Activated naive CD8-positive, alpha-beta T cell treated with anti-CD3 and anti-CD28 coated beads for 36 hours (primary cell): ENCODE measurements around the gene KIRREL3. TPM values are rescaled to one million over a fixed set of nuclear protein-coding genes. Genes with fewer than 3 reads are reported as not detected.
"Not testable (repeated sequence)": the region's sequence is repeated elsewhere in the genome, so short reads cannot be mapped to it uniquely, and the experiment has no call there.

Source experiments
- DNase-seq: peaks from one replicate; pipeline ENCODE4 v3.0.0; 2021
- H3K27ac Mint-ChIP-seq: one replicate; pipeline ENCODE4 v1.8.0; 2022; ENCODE audit warnings: mild to moderate bottlenecking, moderate library complexity, mixed read lengths
- H3K27me3 Mint-ChIP-seq: one replicate; pipeline ENCODE4 v1.8.0; 2022; ENCODE audit warnings: mild to moderate bottlenecking, mixed read lengths
- H3K36me3 Mint-ChIP-seq: one replicate; pipeline ENCODE4 v1.8.0; 2021; ENCODE audit warnings: mild to moderate bottlenecking, mixed read lengths
- H3K4me1 Mint-ChIP-seq: one replicate; pipeline ENCODE4 v1.8.0; 2021; ENCODE audit warnings: mixed read lengths
- H3K4me3 Mint-ChIP-seq: one replicate; pipeline ENCODE4 v1.8.0; 2022; ENCODE audit warnings: mild to moderate bottlenecking, moderate library complexity, mixed read lengths
- H3K9me3 Mint-ChIP-seq: one replicate; pipeline ENCODE4 v1.8.0; 2022; ENCODE audit warnings: mixed read lengths
- total RNA-seq, 2 experiments: library from RNA; stranded (reverse); gene quantifications; one replicate each; pipeline ENCODE4 v1.2.3, GENCODE V29; 2021

Gene KIRREL3
- total RNA-seq, 2 experiments from 2014 or later: not detected

DNA sequence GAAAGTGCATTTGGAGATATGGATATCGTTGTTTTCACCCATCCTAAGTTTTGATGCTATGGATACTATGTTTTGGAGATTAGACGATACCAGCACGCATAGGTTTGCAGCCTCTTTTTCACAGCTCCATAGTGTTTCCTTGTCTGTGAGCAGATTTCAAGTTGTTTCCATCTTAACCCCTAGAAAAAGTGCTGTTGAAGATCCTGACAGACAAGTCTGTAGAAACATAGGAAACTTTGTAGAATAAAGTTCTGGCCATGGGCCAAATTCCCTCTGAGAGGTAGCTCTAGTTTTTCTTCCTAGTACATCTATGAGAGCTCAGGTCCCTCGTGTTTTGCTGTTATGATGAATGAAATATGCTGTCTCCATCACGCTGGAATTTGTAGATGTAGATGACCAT is 612.7 kb downstream of the KIRREL3 start:
- DNase-seq: no peak
- H3K4me3 Mint-ChIP-seq: no peak overlapping the region
- H3K27me3 Mint-ChIP-seq: no peaks in the 10 kb centered on the region
- H3K27ac Mint-ChIP-seq: no peak overlapping the region
- no peaks in the 10 kb centered on the region for H3K36me3 Mint-ChIP-seq
- no peaks in the 10 kb centered on the region for H3K9me3 Mint-ChIP-seq
- peaks cover 4% of the 10 kb centered on the region for H3K4me1 Mint-ChIP-seq

GRCh38 chr11:126386729-126387071 is 613.9 kb downstream of the KIRREL3 start:
- not testable (repeated sequence) for DNase-seq, H3K4me3 Mint-ChIP-seq, H3K27me3 Mint-ChIP-seq, H3K4me1 Mint-ChIP-seq, H3K27ac Mint-ChIP-seq, H3K9me3 Mint-ChIP-seq, H3K36me3 Mint-ChIP-seq

DNA sequence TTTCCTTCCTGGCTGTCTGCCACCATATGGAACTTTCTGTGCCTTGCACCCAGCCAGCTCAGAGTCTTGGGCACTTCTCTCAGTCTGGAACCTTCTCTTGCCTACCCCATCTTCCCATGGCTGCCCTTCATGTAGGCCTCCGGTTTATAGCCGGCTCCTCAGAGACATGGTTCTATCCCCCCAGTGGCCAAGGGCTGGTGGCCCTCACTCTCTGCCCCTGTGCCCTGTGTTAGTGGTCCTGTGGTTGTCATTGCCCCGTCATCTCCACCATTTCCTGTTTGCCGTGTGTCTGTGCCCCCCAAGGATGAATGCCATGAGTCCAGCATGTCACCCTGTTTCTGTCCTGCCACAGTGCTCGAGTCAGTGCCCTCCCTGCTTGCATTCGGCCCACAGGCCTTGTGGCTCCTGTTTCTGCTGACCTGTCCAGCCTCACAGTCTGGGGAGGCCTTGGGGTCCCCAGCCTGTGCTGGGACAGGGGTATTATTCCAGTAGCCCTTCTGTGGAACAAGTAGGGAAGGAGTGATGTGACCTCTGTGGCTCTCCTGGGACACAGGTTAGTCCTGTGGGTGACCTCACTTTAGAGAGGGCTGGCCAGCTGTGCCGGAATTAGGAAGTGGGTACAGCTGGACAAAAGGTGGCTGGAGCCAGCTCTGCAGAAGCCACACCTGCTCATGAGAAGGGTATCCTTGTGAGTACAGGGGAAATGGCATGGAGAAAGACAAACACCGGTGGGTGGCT is 614.4 kb downstream of the KIRREL3 start:
- Mint-ChIP-seq H3K9me3 (no peaks in the 10 kb centered on the region), H3K4me1 (peaks cover 2% of the 10 kb centered on the region), H3K36me3 (no peaks in the 10 kb centered on the region), H3K27me3 (no peaks in the 10 kb centered on the region), H3K27ac (no peak overlapping the region), H3K4me3 (no peak overlapping the region)
- DNase-seq: no peak

DNA sequence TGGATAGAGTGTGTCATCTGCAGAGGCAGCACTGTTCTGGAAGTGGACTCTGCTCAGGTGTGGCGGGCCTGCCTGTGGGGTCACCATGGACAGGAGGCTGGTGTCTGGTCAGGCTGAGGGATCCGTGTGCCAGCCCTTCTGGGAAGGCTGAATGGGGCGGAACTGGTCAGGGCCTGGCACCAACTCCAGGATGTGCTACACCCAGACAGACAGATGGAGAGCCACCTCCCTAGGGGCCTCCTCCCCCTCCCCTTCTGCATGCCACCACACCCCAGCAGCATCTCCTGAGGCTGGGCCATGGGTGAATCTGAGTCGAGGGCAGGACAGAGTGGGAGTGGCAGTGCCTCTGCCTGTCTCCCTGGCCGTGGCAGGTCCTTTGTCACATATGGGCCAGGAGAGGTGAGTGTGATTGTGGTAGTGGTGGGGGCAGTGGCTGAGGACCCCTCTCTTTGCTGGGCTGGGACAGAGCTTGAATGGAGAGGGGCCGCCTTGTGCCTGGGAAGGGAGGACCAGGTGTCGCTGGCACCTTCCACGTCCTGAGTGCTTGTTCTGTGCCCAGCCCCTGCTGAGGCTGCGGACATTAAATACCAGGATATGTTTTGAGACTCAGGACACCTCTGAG is 616.0 kb downstream of the KIRREL3 start:
- Mint-ChIP-seq H3K9me3 (no peaks in the 10 kb centered on the region), H3K4me1 (peaks cover 2% of the 10 kb centered on the region)

DNA sequence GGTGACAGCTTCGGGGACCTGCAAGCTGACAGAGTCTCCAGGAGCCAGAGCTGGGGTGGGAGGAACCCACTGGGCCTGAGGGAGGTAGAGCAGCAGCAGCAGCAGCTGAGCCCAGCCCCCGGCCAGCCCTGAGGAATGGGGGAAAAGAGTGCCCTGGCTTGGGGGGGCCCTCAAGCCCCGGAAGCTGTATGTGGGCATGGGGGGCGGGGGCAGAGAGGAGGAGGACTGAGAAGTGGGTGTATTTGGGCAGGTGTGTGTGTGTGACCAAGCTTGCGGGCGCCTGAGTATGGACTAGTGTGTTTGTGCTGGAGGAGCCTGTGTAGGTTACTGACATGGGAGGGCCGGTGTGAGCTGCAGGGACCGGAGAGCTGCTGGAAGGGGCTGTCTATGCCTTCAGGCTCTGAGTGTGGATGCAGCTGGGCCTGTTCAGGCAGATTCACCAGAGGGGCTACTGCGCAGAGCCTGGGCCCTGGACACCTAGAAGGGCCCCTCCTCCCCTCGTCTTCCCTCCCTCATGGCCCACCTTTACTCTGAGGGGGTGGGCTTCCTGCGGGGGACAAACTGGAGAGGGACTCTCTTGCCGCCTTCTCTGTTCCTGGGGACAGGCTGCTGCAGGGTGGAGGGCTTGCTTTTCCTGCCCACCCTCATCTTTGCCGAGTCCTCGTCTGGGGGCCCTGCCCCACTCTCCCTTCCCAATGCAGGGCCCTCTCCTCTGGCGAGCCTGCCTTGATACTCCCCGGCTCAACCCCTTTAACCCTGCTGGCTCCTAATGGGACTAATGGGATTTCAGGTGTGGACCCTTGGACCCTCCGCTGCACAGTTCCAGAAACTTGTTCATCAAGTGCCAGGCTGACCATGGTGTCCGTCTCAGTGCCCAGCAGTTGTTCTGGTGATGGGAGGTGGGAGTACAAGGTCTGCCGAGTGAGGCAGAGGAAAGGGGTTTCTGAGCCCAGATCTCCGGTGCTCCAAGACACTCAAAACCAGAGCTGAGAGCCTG is 616.9 kb downstream of the KIRREL3 start:
- Mint-ChIP-seq H3K36me3 (no peaks in the 10 kb centered on the region), H3K27me3 (no peaks in the 10 kb centered on the region), H3K9me3 (no peaks in the 10 kb centered on the region), H3K4me3 (no peak overlapping the region), H3K4me1 (peaks cover 2% of the 10 kb centered on the region), H3K27ac (no peak overlapping the region)
- DNase-seq: no peak

More for the DNA sequence above, 616.0 kb downstream of the KIRREL3 start:
- Mint-ChIP-seq H3K27ac (no peak overlapping the region), H3K36me3 (no peaks in the 10 kb centered on the region), H3K27me3 (no peaks in the 10 kb centered on the region), H3K4me3 (no peak overlapping the region)
- no peak for DNase-seq

DNA sequence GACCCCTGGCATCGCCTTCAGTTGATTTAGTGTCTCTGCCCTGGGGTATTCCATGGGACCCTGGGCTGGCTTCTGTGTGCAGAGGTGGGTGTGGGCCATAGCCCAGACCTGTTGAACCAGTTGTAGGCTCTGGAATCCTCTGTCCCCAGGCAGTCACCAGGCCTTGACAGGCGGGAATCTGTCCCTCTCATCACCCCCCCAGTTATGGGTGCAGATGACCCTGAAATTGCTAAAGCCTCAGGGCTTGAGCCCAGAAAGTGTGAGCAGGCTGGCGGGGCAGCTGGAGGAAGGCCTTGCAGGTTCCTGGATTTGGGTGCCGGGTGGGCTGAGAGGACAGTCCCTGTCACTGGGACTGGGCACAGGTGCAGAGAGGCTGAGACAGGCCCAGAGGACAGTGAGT is 617.9 kb downstream of the KIRREL3 start:
- H3K27ac Mint-ChIP-seq, H3K4me3 Mint-ChIP-seq, DNase-seq, H3K4me1 Mint-ChIP-seq, H3K27me3 Mint-ChIP-seq, H3K9me3 Mint-ChIP-seq, H3K36me3 Mint-ChIP-seq: not testable (repeated sequence)

DNA sequence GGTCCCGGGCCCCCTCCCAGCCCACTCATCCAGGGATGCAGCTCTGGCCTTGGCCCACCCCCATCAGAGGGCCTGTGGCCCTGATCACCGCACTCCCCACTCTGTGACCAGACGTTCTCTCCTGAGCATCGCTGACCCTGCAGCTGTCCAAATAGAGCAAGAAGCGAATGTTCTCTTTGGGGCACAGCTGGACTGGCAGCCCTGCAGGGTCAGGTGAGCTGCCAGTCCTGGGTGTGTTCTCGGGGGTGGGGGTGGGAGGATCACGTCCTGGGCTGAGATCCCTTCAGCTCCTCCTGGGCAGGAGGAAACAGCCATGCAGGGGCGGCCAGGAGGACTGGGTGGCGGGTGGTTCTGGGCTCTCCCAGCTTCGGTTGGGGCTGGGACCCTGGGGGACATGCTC is 618.6 kb downstream of the KIRREL3 start:
- H3K36me3 Mint-ChIP-seq, H3K27ac Mint-ChIP-seq, H3K9me3 Mint-ChIP-seq, DNase-seq, H3K27me3 Mint-ChIP-seq, H3K4me1 Mint-ChIP-seq, H3K4me3 Mint-ChIP-seq: not testable (repeated sequence)

DNA sequence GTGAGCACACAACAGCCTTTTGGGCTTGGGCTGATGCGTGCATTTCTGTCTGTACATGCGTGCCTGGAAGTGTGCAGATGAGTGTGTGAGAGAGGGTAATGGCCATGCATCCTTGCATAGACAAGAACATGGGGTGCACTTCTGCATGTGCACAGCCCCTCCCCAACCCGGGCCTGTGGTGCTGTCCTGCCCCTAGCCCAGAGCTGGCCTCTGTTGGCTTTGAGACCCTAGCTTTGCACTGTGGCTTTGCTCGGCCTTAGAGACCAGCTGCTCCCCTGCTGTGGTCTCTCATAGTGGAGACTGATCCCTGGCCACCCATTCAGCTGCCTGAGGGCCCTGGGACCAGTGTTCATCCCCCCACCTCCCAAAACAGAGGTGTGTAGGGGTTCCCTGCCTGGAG is 619.7 kb downstream of the KIRREL3 start:
- H3K9me3 Mint-ChIP-seq: no peaks in the 10 kb centered on the region

GRCh38 chr11:126378763-126379162 is 621.8 kb downstream of the KIRREL3 start:
- no peak for DNase-seq
- no peaks in the 10 kb centered on the region for H3K4me1 Mint-ChIP-seq
- H3K36me3 Mint-ChIP-seq: no peaks in the 10 kb centered on the region
- H3K27ac Mint-ChIP-seq: no peak overlapping the region
- H3K9me3 Mint-ChIP-seq: no peaks in the 10 kb centered on the region
- H3K4me3 Mint-ChIP-seq: no peak overlapping the region
- no peaks in the 10 kb centered on the region for H3K27me3 Mint-ChIP-seq

More for the DNA sequence above, 619.7 kb downstream of the KIRREL3 start:
- Mint-ChIP-seq H3K4me1 (no peaks in the 10 kb centered on the region), H3K27ac (no peak overlapping the region), H3K4me3 (no peak overlapping the region), H3K36me3 (no peaks in the 10 kb centered on the region), H3K27me3 (no peaks in the 10 kb centered on the region)
- no peak for DNase-seq

- Mint-ChIP-seq H3K36me3 (no peaks in the 10 kb centered on the region), H3K27me3 (no peaks in the 10 kb centered on the region), H3K9me3 (no peaks in the 10 kb centered on the region), H3K4me1 (no peaks in the 10 kb centered on the region), H3K4me3 (no peak overlapping the region), H3K27ac (no peak overlapping the region)
- DNase-seq: no peak
Observed at GRCh38 chr11:126375726-126376125, 624.8 kb downstream of the KIRREL3 start.

- not testable (repeated sequence) for H3K9me3 Mint-ChIP-seq, H3K36me3 Mint-ChIP-seq, DNase-seq, H3K27ac Mint-ChIP-seq, H3K27me3 Mint-ChIP-seq, H3K4me1 Mint-ChIP-seq, H3K4me3 Mint-ChIP-seq
Observed at GRCh38 chr11:126374562-126375300, 625.8 kb downstream of the KIRREL3 start.

GRCh38 chr11:126373389-126374066 is 627.0 kb downstream of the KIRREL3 start:
- H3K27me3 Mint-ChIP-seq: not testable (repeated sequence)

More at GRCh38 chr11:126373389-126374066, 627.0 kb downstream of the KIRREL3 start:
- H3K4me3 Mint-ChIP-seq, H3K36me3 Mint-ChIP-seq, H3K9me3 Mint-ChIP-seq, DNase-seq, H3K27ac Mint-ChIP-seq, H3K4me1 Mint-ChIP-seq: not testable (repeated sequence)
